ENCODE measurements around the gene MYO1D.

DNA sequence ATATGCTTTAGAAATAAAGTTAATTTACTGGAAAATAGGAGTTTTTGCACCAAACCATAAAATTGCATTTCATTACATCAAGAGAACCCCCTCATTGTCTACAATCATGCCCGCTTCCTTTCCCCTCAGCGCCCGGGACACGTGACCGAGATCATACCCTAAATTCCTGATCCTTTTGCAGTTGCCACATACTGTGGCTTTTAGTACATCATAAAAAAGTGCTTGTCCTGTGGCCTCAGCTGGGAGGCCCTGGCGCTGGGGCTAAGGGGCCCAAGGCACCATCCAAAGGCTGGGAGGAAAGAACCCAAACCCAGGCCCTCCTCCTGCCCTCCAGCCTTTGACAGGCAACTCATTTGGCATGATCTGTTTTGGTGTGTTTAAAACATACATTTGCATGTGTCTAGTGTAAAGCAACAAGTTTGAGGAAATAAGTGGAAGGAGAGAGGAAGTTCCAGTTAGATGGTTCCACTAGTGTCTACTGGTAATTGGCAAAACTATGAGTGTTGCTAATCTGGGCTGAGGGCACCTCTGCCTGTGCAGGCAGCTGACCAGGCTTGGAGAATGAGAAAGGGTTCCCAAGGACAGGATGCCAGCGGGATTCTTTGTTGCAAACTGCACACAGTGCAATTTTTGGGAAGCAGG, 384.2 kb downstream of the MYO1D start:
- TF ChIP-seq, protein P1, sequence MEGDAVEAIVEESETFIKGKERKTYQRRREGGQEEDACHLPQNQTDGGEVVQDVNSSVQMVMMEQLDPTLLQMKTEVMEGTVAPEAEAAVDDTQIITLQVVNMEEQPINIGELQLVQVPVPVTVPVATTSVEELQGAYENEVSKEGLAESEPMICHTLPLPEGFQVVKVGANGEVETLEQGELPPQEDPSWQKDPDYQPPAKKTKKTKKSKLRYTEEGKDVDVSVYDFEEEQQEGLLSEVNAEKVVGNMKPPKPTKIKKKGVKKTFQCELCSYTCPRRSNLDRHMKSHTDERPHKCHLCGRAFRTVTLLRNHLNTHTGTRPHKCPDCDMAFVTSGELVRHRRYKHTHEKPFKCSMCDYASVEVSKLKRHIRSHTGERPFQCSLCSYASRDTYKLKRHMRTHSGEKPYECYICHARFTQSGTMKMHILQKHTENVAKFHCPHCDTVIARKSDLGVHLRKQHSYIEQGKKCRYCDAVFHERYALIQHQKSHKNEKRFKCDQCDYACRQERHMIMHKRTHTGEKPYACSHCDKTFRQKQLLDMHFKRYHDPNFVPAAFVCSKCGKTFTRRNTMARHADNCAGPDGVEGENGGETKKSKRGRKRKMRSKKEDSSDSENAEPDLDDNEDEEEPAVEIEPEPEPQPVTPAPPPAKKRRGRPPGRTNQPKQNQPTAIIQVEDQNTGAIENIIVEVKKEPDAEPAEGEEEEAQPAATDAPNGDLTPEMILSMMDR (conservative IDR thresholded peaks at IDR 0.05), result no peak
- no peak for TF ChIP-seq EZH2 (IDR thresholded peaks at IDR 0.05; ENCODE audit: low read depth)
